ENCODE results near the gene SLC40A1. TPM values are rescaled to one million over a fixed set of nuclear protein-coding genes. Genes with fewer than 3 reads are reported as not detected.

SLC40A1 gene
- total RNA-seq, 2 experiments from 2014 or later = 7.4 to 8.2 TPM

DNA sequence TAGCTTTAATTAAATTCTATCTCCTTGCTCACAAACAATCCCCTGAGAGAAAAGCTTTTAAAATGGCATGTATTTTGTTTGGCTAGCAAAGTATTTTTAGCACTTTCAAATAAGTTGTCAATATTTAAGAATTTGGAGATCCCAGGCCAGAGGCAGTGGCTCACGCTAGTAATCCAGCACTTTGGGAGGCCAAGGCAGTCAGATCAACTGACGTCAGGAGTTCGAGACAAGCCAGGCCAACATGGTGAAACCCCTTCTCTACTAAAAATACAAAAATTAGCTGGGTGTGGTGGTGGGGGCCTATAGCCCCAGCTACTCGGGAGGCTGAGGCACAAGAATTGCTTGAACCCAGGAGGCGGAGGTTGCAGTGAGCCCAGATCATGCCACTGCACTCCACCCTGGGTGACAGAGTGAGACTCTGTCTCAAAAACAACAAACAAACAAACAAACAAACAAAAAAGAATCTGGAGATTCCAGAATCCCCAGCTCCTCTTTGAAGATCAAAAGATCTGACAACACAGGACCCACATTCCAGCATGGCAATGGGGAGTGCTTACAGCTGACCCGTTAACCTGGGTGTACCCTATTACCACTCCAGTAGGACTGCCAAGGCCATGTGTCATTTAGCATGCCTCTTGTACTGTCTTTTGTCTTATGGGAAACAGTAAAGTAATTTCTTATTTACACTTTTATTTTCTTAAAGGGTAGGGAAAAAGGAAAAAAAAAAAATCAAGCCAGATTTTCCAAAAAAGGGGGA, 21.9 kb downstream of the SLC40A1 start:
- peaks cover 7% of the 10 kb centered on the region for H3K4me1 ChIP-seq (ENCODE audit: insufficient read depth, low read length)
- TF ChIP-seq, protein P1, sequence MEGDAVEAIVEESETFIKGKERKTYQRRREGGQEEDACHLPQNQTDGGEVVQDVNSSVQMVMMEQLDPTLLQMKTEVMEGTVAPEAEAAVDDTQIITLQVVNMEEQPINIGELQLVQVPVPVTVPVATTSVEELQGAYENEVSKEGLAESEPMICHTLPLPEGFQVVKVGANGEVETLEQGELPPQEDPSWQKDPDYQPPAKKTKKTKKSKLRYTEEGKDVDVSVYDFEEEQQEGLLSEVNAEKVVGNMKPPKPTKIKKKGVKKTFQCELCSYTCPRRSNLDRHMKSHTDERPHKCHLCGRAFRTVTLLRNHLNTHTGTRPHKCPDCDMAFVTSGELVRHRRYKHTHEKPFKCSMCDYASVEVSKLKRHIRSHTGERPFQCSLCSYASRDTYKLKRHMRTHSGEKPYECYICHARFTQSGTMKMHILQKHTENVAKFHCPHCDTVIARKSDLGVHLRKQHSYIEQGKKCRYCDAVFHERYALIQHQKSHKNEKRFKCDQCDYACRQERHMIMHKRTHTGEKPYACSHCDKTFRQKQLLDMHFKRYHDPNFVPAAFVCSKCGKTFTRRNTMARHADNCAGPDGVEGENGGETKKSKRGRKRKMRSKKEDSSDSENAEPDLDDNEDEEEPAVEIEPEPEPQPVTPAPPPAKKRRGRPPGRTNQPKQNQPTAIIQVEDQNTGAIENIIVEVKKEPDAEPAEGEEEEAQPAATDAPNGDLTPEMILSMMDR (IDR thresholded peaks at IDR 0.05) = no peak
- no peaks in the 10 kb centered on the region for H3K9me3 ChIP-seq (ENCODE audit: control insufficient read depth in 1 of 2, insufficient read depth in 1 of 2, low read length in 2 of 2)
- intact Hi-C loops (cut with DNase I, micrococcal nuclease) = no loop called here
- no peaks in the 10 kb centered on the region for H3K27me3 ChIP-seq (ENCODE audit: control insufficient read depth in 1 of 2, insufficient read depth in 2 of 2, low read length in 2 of 2)
- peaks cover 13% of the 10 kb centered on the region for H3K36me3 ChIP-seq (ENCODE audit: insufficient read depth, low read length)
- ChIA-PET CTCF (no interaction called here), POLR2A (no interaction called here)
- no peak overlapping the region for H3K27ac Mint-ChIP-seq
- H3K4me3 Mint-ChIP-seq = no peak overlapping the region
- ATAC-seq (ENCODE audit: poor library complexity) (no peak), DNase-seq (no peak)
- H3K9me3 Mint-ChIP-seq = no peaks in the 10 kb centered on the region
- no peaks in the 10 kb centered on the region for H3K27me3 Mint-ChIP-seq
- no peak overlapping the region for H3K27ac ChIP-seq (ENCODE audit: low read depth in 1 of 2, low read length in 2 of 2)
- peaks cover 27% of the 10 kb centered on the region for H3K36me3 Mint-ChIP-seq (ENCODE audit: low read depth)
- H3K4me3 ChIP-seq (ENCODE audit: low read length) = no peak overlapping the region
- peaks cover 21% of the 10 kb centered on the region for H3K4me1 Mint-ChIP-seq (ENCODE audit: low read depth)

DNA sequence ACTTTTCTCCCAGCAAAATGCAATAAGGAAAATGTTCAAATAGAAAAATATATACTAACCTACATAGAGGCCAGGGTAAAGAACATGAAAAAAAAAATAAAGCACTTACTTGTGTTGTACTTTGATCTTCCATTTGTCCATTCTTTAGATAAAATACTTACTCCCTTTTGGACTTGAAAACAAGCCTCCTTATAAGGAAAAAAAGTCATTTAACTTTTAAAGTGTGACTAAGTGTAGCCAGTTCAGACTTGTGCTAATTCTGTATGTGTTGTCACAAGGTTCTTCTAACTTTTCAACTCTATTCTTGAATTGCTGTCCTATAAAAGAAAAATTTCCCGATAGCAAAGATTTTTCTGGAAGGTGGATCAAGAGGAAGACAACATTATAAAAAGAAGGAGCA, 23.2 kb downstream of the SLC40A1 start:
- Histone ChIP-seq H3K36me3 (ENCODE audit: insufficient read depth, low read length) (peaks cover 10% of the 10 kb centered on the region), H3K4me1 (ENCODE audit: insufficient read depth, low read length) (peaks cover 7% of the 10 kb centered on the region), H3K27me3 (ENCODE audit: control insufficient read depth in 1 of 2, insufficient read depth in 2 of 2, low read length in 2 of 2) (no peaks in the 10 kb centered on the region), H3K27ac (ENCODE audit: low read depth in 1 of 2, low read length in 2 of 2) (no peak overlapping the region), H3K4me3 (ENCODE audit: low read length) (no peak overlapping the region), H3K9me3 (ENCODE audit: control insufficient read depth in 1 of 2, insufficient read depth in 1 of 2, low read length in 2 of 2) (no peaks in the 10 kb centered on the region)
- ATAC-seq (ENCODE audit: poor library complexity) (no peak), DNase-seq (no peak)
- TF ChIP-seq, protein P1 (IDR thresholded peaks at IDR 0.05) = no peak
- no peaks in the 10 kb centered on the region for H3K9me3 Mint-ChIP-seq
- no peaks in the 10 kb centered on the region for H3K27me3 Mint-ChIP-seq
- H3K27ac Mint-ChIP-seq = no peak overlapping the region
- ChIA-PET CTCF (no interaction called here), POLR2A (no interaction called here)
- intact Hi-C loops (cut with DNase I, micrococcal nuclease) = no loop called here
- H3K4me1 Mint-ChIP-seq (ENCODE audit: low read depth) = peaks cover 21% of the 10 kb centered on the region
- no peak overlapping the region for H3K4me3 Mint-ChIP-seq
- peaks cover 20% of the 10 kb centered on the region for H3K36me3 Mint-ChIP-seq (ENCODE audit: low read depth)

DNA sequence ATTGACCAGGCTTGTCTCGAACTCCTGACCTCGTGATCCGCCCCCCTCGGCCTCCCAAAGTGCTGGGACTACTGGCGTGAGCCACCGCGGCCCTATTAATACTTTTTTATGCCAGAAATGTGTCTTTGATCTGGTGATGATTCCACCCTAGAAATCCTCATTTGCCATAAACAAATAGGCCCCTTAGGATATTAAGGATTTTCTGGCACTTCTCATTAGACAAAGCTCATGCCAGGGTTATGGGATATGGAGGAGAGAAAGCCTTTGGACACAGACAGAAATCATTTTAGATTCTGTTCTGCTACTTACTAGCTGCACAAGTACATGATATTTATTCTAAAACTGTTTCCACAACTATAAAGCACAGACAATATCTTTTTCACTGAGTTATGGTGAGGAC, 24.1 kb downstream of the SLC40A1 start:
- H3K36me3 ChIP-seq (ENCODE audit: insufficient read depth, low read length) = peaks cover 6% of the 10 kb centered on the region
- H3K9me3 ChIP-seq (ENCODE audit: control insufficient read depth in 1 of 2, insufficient read depth in 1 of 2, low read length in 2 of 2) = no peaks in the 10 kb centered on the region
- DNase-seq (no peak), ATAC-seq (ENCODE audit: poor library complexity) (no peak)
- Mint-ChIP-seq H3K4me1 (ENCODE audit: low read depth) (peaks cover 17% of the 10 kb centered on the region), H3K36me3 (ENCODE audit: low read depth) (peaks cover 15% of the 10 kb centered on the region), H3K9me3 (no peaks in the 10 kb centered on the region), H3K27me3 (no peaks in the 10 kb centered on the region), H3K27ac (no peak overlapping the region), H3K4me3 (no peak overlapping the region)
- H3K4me1 ChIP-seq (ENCODE audit: insufficient read depth, low read length) = peaks cover 7% of the 10 kb centered on the region
- H3K27me3 ChIP-seq (ENCODE audit: control insufficient read depth in 1 of 2, insufficient read depth in 2 of 2, low read length in 2 of 2) = no peaks in the 10 kb centered on the region
- ChIA-PET POLR2A (no interaction called here), CTCF (interaction anchor here (1.4 kb wide), 1 partner anchor 20 kb away, joined by 3 read pairs; no protein-coding TSS in a partner anchor)
- no peak overlapping the region for H3K27ac ChIP-seq (ENCODE audit: low read depth in 1 of 2, low read length in 2 of 2)
- TF ChIP-seq, protein P1 (IDR thresholded peaks at IDR 0.05) = no peak
- no peak overlapping the region for H3K4me3 ChIP-seq (ENCODE audit: low read length)
- intact Hi-C loops (cut with DNase I, micrococcal nuclease) = no loop called here

Data from CD4-positive, alpha-beta T cell (primary cell).